ENCODE data around the gene ADAM17. TPM values are rescaled to one million over a fixed set of nuclear protein-coding genes. Genes with fewer than 3 reads are reported as not detected.

The ADAM17 gene
- total RNA-seq, 2 experiments from 2014 or later = 50.5 to 83.3 TPM

GRCh38 chr2:9601397-9601796 is 45.8 kb upstream of the ADAM17 start:
- Histone ChIP-seq H3K4me2 (ENCODE audit: low read length) (no peak overlapping the region), H4K20me1 (ENCODE audit: insufficient read depth, low read length) (0 out of 2 replicates have a peak, but pooled peaks cover 6% of the 10 kb centered on the region), H3K9me2 (ENCODE audit: insufficient read depth, low read length) (no peaks in the 10 kb centered on the region), H2AFZ (ENCODE audit: low read length) (no peak overlapping the region), H3K27ac (ENCODE audit: low read depth, low read length, poor library complexity, severe bottlenecking) (no peak overlapping the region), H3K4me1 (ENCODE audit: insufficient read depth, low read length, poor library complexity, severe bottlenecking) (peaks cover 7% of the 10 kb centered on the region), H3K9me3 (ENCODE audit: low read length) (peaks cover 15% of the 10 kb centered on the region; the same call in 1 of the 2 replicates), H3K79me2 (ENCODE audit: insufficient read depth, low read depth, low read length) (peaks cover 98% of the 10 kb centered on the region), H3K36me3 (ENCODE audit: insufficient read depth, low read length) (peaks cover 90% of the 10 kb centered on the region), H3K4me3 (ENCODE audit: low read depth, low read length, poor library complexity, severe bottlenecking) (no peak overlapping the region)
- intact Hi-C loops (cut with micrococcal nuclease; ENCODE audit: unreplicated experiment) = no loop called here
- no TSS peak for BruUV-seq (replicated peaks)
- POLR2A ChIA-PET = no interaction called here
- CTCF ChIA-PET (ENCODE audit: unreplicated experiment) = no interaction called here
- TF ChIP-seq CTCF (conservative IDR thresholded peaks at IDR 0.05; ENCODE audit: low read length) = no peak
- TF ChIP-seq EZH2phosphoT487 (IDR thresholded peaks at IDR 0.05; ENCODE audit: borderline replicate concordance, low read depth, low read length) = no peak
- DNase-seq (ENCODE audit: low spot score) = no peak

GRCh38 chr2:9599430-9599829 is 43.8 kb upstream of the ADAM17 start:
- Histone ChIP-seq H3K4me3 (ENCODE audit: low read depth, low read length, poor library complexity, severe bottlenecking) (no peak overlapping the region), H3K36me3 (ENCODE audit: insufficient read depth, low read length) (peaks cover 87% of the 10 kb centered on the region), H2AFZ (ENCODE audit: low read length) (no peak overlapping the region), H3K4me2 (ENCODE audit: low read length) (no peak overlapping the region), H4K20me1 (ENCODE audit: insufficient read depth, low read length) (0 out of 2 replicates have a peak, but pooled peaks cover 9% of the 10 kb centered on the region), H3K27ac (ENCODE audit: low read depth, low read length, poor library complexity, severe bottlenecking) (no peak overlapping the region), H3K9me3 (ENCODE audit: low read length) (peaks cover 15% of the 10 kb centered on the region; the same call in 1 of the 2 replicates), H3K9me2 (ENCODE audit: insufficient read depth, low read length) (no peaks in the 10 kb centered on the region), H3K4me1 (ENCODE audit: insufficient read depth, low read length, poor library complexity, severe bottlenecking) (peaks cover 14% of the 10 kb centered on the region), H3K79me2 (ENCODE audit: insufficient read depth, low read depth, low read length) (peaks cover 98% of the 10 kb centered on the region)
- POLR2A ChIA-PET = interaction anchor here (0.9 to 2.1 kb wide), 5 partner anchors 10 to 29 kb away, joined by 3 to 7 read pairs (median 4); no protein-coding TSS in a partner anchor
- no TSS peak for BruUV-seq (replicated peaks)
- intact Hi-C loops (cut with micrococcal nuclease; ENCODE audit: unreplicated experiment) = no loop called here
- no peak for DNase-seq (ENCODE audit: low spot score)
- TF ChIP-seq EZH2phosphoT487 (IDR thresholded peaks at IDR 0.05; ENCODE audit: borderline replicate concordance, low read depth, low read length) = no peak
- no peak for TF ChIP-seq CTCF (conservative IDR thresholded peaks at IDR 0.05; ENCODE audit: low read length)
- CTCF ChIA-PET (ENCODE audit: unreplicated experiment) = interaction anchor here (0.6 kb wide), 1 partner anchor 19 kb away, joined by 3 read pairs; no protein-coding TSS in a partner anchor

- no peak overlapping the region for H3K4me2 ChIP-seq (ENCODE audit: low read length)
- POLR2A ChIA-PET = interaction anchor here (0.6 to 2.0 kb wide), 9 partner anchors 10 to 96 kb away, joined by 3 to 14 read pairs (median 4); partner anchors contain the start of genes ADAM17 and YWHAQ
These were observed 41.1 kb upstream of the ADAM17 start for GRCh38 chr2:9596621-9597311.

More at GRCh38 chr2:9596621-9597311, 41.1 kb upstream of the ADAM17 start:
- CTCF ChIA-PET (ENCODE audit: unreplicated experiment) = interaction anchor here (0.5 kb wide), 1 partner anchor 40 kb away, joined by 3 read pairs; no protein-coding TSS in a partner anchor
- DNase-seq (ENCODE audit: low spot score) = no peak
- no peaks in the 10 kb centered on the region for H3K9me2 ChIP-seq (ENCODE audit: insufficient read depth, low read length)
- intact Hi-C loops (cut with micrococcal nuclease; ENCODE audit: unreplicated experiment) = no loop called here
- H3K4me3 ChIP-seq (ENCODE audit: low read depth, low read length, poor library complexity, severe bottlenecking) = no peak overlapping the region
- peaks cover 14% of the 10 kb centered on the region for H3K4me1 ChIP-seq (ENCODE audit: insufficient read depth, low read length, poor library complexity, severe bottlenecking)
- H3K27ac ChIP-seq (ENCODE audit: low read depth, low read length, poor library complexity, severe bottlenecking) = no peak overlapping the region
- BruUV-seq (replicated peaks) = no TSS peak
- TF ChIP-seq CTCF (conservative IDR thresholded peaks at IDR 0.05; ENCODE audit: low read length) (no peak), EZH2phosphoT487 (IDR thresholded peaks at IDR 0.05; ENCODE audit: borderline replicate concordance, low read depth, low read length) (no peak)
- H3K9me3 ChIP-seq (ENCODE audit: low read length) = peaks cover 15% of the 10 kb centered on the region; the same call in 1 of the 2 replicates
- H3K36me3 ChIP-seq (ENCODE audit: insufficient read depth, low read length) = peaks cover 91% of the 10 kb centered on the region
- H4K20me1 ChIP-seq (ENCODE audit: insufficient read depth, low read length) = 0 out of 2 replicates have a peak, but pooled peaks cover 9% of the 10 kb centered on the region
- peaks cover 98% of the 10 kb centered on the region for H3K79me2 ChIP-seq (ENCODE audit: insufficient read depth, low read depth, low read length)
- H2AFZ ChIP-seq (ENCODE audit: low read length) = no peak overlapping the region

Measured in OCI-LY7 (cell line).